SK-N-SH (cell line): ENCODE measurements around the gene EPGN.

ENCODE experiments used
- SIN3A ChIP-seq: IDR thresholded peaks from 2 replicates; pipeline ENCODE4 v1.6.1; 2012; ENCODE audit warnings: low read depth, mild to moderate bottlenecking, low read length, moderate library complexity, borderline replicate concordance
- TF ChIP-seq, protein P1 (sequence below): fragments of 200-600 bp; sonication (generic); IDR thresholded peaks from 2 replicates; pipeline ENCODE4 v1.6.1; 2017; ENCODE audit warnings: antibody characterized with exemption, mild to moderate bottlenecking, moderate library complexity
- TF ChIP-seq, protein P2 (sequence below): IDR thresholded peaks from 2 replicates; pipeline ENCODE4 v1.6.1; 2012; ENCODE audit warnings: mild to moderate bottlenecking, low read depth, low read length, moderate library complexity

GRCh38 chr4:74260036-74260435 is 48.2 kb upstream of the EPGN start:
- no peak for TF ChIP-seq SIN3A
- TF ChIP-seq, protein P1, sequence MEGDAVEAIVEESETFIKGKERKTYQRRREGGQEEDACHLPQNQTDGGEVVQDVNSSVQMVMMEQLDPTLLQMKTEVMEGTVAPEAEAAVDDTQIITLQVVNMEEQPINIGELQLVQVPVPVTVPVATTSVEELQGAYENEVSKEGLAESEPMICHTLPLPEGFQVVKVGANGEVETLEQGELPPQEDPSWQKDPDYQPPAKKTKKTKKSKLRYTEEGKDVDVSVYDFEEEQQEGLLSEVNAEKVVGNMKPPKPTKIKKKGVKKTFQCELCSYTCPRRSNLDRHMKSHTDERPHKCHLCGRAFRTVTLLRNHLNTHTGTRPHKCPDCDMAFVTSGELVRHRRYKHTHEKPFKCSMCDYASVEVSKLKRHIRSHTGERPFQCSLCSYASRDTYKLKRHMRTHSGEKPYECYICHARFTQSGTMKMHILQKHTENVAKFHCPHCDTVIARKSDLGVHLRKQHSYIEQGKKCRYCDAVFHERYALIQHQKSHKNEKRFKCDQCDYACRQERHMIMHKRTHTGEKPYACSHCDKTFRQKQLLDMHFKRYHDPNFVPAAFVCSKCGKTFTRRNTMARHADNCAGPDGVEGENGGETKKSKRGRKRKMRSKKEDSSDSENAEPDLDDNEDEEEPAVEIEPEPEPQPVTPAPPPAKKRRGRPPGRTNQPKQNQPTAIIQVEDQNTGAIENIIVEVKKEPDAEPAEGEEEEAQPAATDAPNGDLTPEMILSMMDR: no peak
- TF ChIP-seq, protein P2, sequence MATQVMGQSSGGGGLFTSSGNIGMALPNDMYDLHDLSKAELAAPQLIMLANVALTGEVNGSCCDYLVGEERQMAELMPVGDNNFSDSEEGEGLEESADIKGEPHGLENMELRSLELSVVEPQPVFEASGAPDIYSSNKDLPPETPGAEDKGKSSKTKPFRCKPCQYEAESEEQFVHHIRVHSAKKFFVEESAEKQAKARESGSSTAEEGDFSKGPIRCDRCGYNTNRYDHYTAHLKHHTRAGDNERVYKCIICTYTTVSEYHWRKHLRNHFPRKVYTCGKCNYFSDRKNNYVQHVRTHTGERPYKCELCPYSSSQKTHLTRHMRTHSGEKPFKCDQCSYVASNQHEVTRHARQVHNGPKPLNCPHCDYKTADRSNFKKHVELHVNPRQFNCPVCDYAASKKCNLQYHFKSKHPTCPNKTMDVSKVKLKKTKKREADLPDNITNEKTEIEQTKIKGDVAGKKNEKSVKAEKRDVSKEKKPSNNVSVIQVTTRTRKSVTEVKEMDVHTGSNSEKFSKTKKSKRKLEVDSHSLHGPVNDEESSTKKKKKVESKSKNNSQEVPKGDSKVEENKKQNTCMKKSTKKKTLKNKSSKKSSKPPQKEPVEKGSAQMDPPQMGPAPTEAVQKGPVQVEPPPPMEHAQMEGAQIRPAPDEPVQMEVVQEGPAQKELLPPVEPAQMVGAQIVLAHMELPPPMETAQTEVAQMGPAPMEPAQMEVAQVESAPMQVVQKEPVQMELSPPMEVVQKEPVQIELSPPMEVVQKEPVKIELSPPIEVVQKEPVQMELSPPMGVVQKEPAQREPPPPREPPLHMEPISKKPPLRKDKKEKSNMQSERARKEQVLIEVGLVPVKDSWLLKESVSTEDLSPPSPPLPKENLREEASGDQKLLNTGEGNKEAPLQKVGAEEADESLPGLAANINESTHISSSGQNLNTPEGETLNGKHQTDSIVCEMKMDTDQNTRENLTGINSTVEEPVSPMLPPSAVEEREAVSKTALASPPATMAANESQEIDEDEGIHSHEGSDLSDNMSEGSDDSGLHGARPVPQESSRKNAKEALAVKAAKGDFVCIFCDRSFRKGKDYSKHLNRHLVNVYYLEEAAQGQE: no peak
